HuH-7.5 (cell line): ENCODE data around the gene PLEK.
"Not testable (repeated sequence)": the region's sequence is repeated elsewhere in the genome, so short reads cannot be mapped to it uniquely, and the experiment has no call there.

Source experiments
- DNase-seq: peaks from one replicate; pipeline ENCODE4 v3.0.0; 2011; ENCODE audit warnings: low spot score

PLEK gene

GRCh38 chr2:68441994-68442322 lies 76.9 kb downstream of the PLEK start:
- no peak for DNase-seq

- not testable (repeated sequence) for DNase-seq
These were observed 81.3 kb downstream of the PLEK start for GRCh38 chr2:68446425-68446824.
